Right lobe of liver (tissue), 4 donors: ENCODE measurements around the gene SLC7A1.

Experiments used
- CTCF ChIP-seq, 4 donors: fragments of 200-600 bp in 3 of 4; fragments of 450-650 bp in 1 of 4; IDR thresholded peaks; one replicate each; pipeline versions ENCODE4 v1.5.1 to v1.8.0; 2016 to 2022; ENCODE audit warnings: antibody characterized with exemption in 4 of 4, mild to moderate bottlenecking in 2 of 4
- POLR2A ChIP-seq: fragments of 450-650 bp; IDR thresholded peaks from one replicate; pipeline ENCODE4 v1.6.1; 2017; ENCODE audit warnings: antibody characterized with exemption, mild to moderate bottlenecking
- donor health status: DM: no; HTN: no; CAD: no.
- donor health status: DM: no; HTN: no; CAD: no.
- donor health status: DM: no; HTN: yes; CAD: no.

- TF ChIP-seq POLR2A, result no peak
- no peak for TF ChIP-seq CTCF (IDR thresholded peaks at IDR 0.05)
Measured at GRCh38 chr13:29589967-29590366, 5.5 kb downstream of the SLC7A1 start.
